Measurements from ENCODE around the gene FILIP1L.
A peak's percentile ranks its signal among the peaks of the same experiment; 100 is the strongest.

The FILIP1L gene

GRCh38 chr3:100114413-100115030, at the start of gene FILIP1L:
Gene FILIP1L, minus strand, starts transcription at chr3:100114501.
- DNase-seq (ENCODE audit: low read depth in 2 of 2): no peak

- no peak for DNase-seq (ENCODE audit: low read depth in 2 of 2)
Measured at GRCh38 chr3:100163787-100164186, 49.5 kb upstream of the FILIP1L start.

- DNase-seq (ENCODE audit: low read depth in 2 of 2): no peak
Measured at GRCh38 chr3:100160521-100160920, 46.2 kb upstream of the FILIP1L start.

GRCh38 chr3:100159331-100160153, 45.2 kb upstream of the FILIP1L start:
- DNase-seq (ENCODE audit: low read depth in 2 of 2): peak; percentile 54 to 57

GRCh38 chr3:100158918-100159330, 44.6 kb upstream of the FILIP1L start:
- DNase-seq (ENCODE audit: low read depth in 2 of 2): no peak

- DNase-seq (ENCODE audit: low read depth in 2 of 2): no peak
Measured at GRCh38 chr3:100157685-100158084, 43.4 kb upstream of the FILIP1L start.

GRCh38 chr3:100155590-100155989, 41.3 kb upstream of the FILIP1L start:
- DNase-seq (ENCODE audit: low read depth in 2 of 2): no peak

GRCh38 chr3:100155128-100155527, 40.8 kb upstream of the FILIP1L start:
- peak; percentile 64 to 69 for DNase-seq (ENCODE audit: low read depth in 2 of 2)

- no peak for DNase-seq (ENCODE audit: low read depth in 2 of 2)
Measured at GRCh38 chr3:100154171-100154570, 39.9 kb upstream of the FILIP1L start.

GRCh38 chr3:100151024-100151707, 36.9 kb upstream of the FILIP1L start:
- DNase-seq (ENCODE audit: low read depth in 2 of 2): no peak

GRCh38 chr3:100150473-100150872, 36.2 kb upstream of the FILIP1L start:
- DNase-seq (ENCODE audit: low read depth in 2 of 2): no peak

GRCh38 chr3:100149713-100150415, 35.6 kb upstream of the FILIP1L start:
- no peak for DNase-seq (ENCODE audit: low read depth in 2 of 2)

GRCh38 chr3:100149130-100149529, 34.8 kb upstream of the FILIP1L start:
- no peak for DNase-seq (ENCODE audit: low read depth in 2 of 2)

GRCh38 chr3:100144255-100144866, 30.1 kb upstream of the FILIP1L start:
- no peak for DNase-seq (ENCODE audit: low read depth in 2 of 2)

- no peak for DNase-seq (ENCODE audit: low read depth in 2 of 2)
Measured at GRCh38 chr3:100141586-100141985, 27.3 kb upstream of the FILIP1L start.

GRCh38 chr3:100140976-100141375, 26.7 kb upstream of the FILIP1L start:
- no peak for DNase-seq (ENCODE audit: low read depth in 2 of 2)

GRCh38 chr3:100136921-100137320, 22.6 kb upstream of the FILIP1L start:
- DNase-seq (ENCODE audit: low read depth in 2 of 2): no peak

GRCh38 chr3:100131241-100131640, 16.9 kb upstream of the FILIP1L start:
- no peak for DNase-seq (ENCODE audit: low read depth in 2 of 2)

- no peak for DNase-seq (ENCODE audit: low read depth in 2 of 2)
Measured at GRCh38 chr3:100129941-100130340, 15.6 kb upstream of the FILIP1L start.

GRCh38 chr3:100128565-100128964, 14.3 kb upstream of the FILIP1L start:
- DNase-seq (ENCODE audit: low read depth in 2 of 2): no peak

GRCh38 chr3:100127792-100128191, 13.5 kb upstream of the FILIP1L start:
- no peak for DNase-seq (ENCODE audit: low read depth in 2 of 2)
